GM18907 (cell line): Measurements from ENCODE around the gene ZNF700.
"Not testable (repeated sequence)": the region's sequence is repeated elsewhere in the genome, so short reads cannot be mapped to it uniquely, and the experiment has no call there.

Experiments
- ATAC-seq: cut with Tn5 transposase; IDR thresholded peaks from one replicate; pipeline ENCODE4 v1.9.1; 2021; ENCODE audit warnings: mild to moderate bottlenecking, moderate library complexity; ENCODE audit not compliant: unreplicated experiment

The ZNF700 gene

GRCh38 chr19:11986754-11987153 lies 61.8 kb downstream of the ZNF700 start:
- ATAC-seq, result no peak

- ATAC-seq, result peak; percentile 72
Measured at GRCh38 chr19:11987405-11988281, 62.7 kb downstream of the ZNF700 start.

GRCh38 chr19:11989112-11989456 lies 64.2 kb downstream of the ZNF700 start:
- no peak for ATAC-seq

GRCh38 chr19:11991921-11992320 lies 67.0 kb downstream of the ZNF700 start:
- ATAC-seq, result not testable (repeated sequence)

GRCh38 chr19:11995174-11995573 lies 70.3 kb downstream of the ZNF700 start:
- no peak for ATAC-seq
